Right atrium auricular region (tissue), 2 donors: ENCODE measurements around the gene DOC2B. TPM values are rescaled to one million over a fixed set of nuclear protein-coding genes. Genes with fewer than 3 reads are reported as not detected.
"Not testable (repeated sequence)": the region's sequence is repeated elsewhere in the genome, so short reads cannot be mapped to it uniquely, and the experiment has no call there.

ENCODE experiments used
- DNase-seq: peaks from one replicate; pipeline ENCODE4 v3.0.0-alpha.2; 2019; ENCODE audit warnings: low spot score
- H3K27ac ChIP-seq, 2 donors: fragments of 200-600 bp; sonication (generic); 1 replicate in 1 of 2; 2 replicates in 1 of 2; pipeline ENCODE4 v1.5.1; 2016 to 2019
- H3K27me3 ChIP-seq, 2 donors: fragments of 200-600 bp; sonication (generic); one replicate each; pipeline versions ENCODE4 v1.5.1 to v1.6.0; 2017 to 2019
- H3K36me3 ChIP-seq: fragments of 200-600 bp; sonication (generic); one replicate; pipeline ENCODE4 v1.5.1; 2016
- H3K4me1 ChIP-seq, 2 donors: fragments of 200-600 bp; sonication (generic); one replicate each; pipeline versions ENCODE4 v1.5.1 to v1.6.0; 2017 to 2019
- H3K4me3 ChIP-seq, 2 donors: fragments of 200-600 bp; sonication (generic); 1 replicate in 1 of 2; 2 replicates in 1 of 2; pipeline ENCODE4 v1.5.1; 2017 to 2019; ENCODE audit warnings: mild to moderate bottlenecking in 1 of 2, moderate library complexity in 1 of 2
- H3K9me3 ChIP-seq, 2 donors: fragments of 200-600 bp; sonication (generic); one replicate each; pipeline ENCODE4 v1.5.1; 2019
- CTCF ChIP-seq, 2 donors: fragments of 200-600 bp; sonication (generic); IDR thresholded peaks; one replicate each; pipeline ENCODE4 v1.5.1; 2019; ENCODE audit warnings: antibody characterized with exemption in 2 of 2
- total RNA-seq, 2 donors: library from RNA; depleted of rRNA; stranded (reverse); fragments of >200 nt; gene quantifications; one replicate each; pipeline ENCODE4 v1.1.0, GENCODE V29; 2016

Gene DOC2B
- total RNA-seq, 2 donors from 2014 or later, result 2.4 to 2.6 TPM

- DNase-seq, result no peak
- Histone ChIP-seq H3K27ac (no peak overlapping the region), H3K4me3 (no peak overlapping the region), H3K27me3 (no peaks in the 10 kb centered on the region), H3K36me3 (no peaks in the 10 kb centered on the region), H3K9me3 (no peaks in the 10 kb centered on the region), H3K4me1 (peaks cover 0 to 18% of the 10 kb centered on the region in 2 donors)
- no peak for TF ChIP-seq CTCF (IDR thresholded peaks at IDR 0.05)
Observed at GRCh38 chr17:227078-227945, 45.9 kb upstream of the DOC2B start.

GRCh38 chr17:226108-227077 lies 44.9 kb upstream of the DOC2B start:
- Histone ChIP-seq H3K4me3 (no peak overlapping the region), H3K27ac (no peak overlapping the region), H3K27me3 (no peaks in the 10 kb centered on the region), H3K4me1 (peaks cover 0 to 18% of the 10 kb centered on the region in 2 donors), H3K36me3 (no peaks in the 10 kb centered on the region), H3K9me3 (no peaks in the 10 kb centered on the region)
- no peak for TF ChIP-seq CTCF (IDR thresholded peaks at IDR 0.05)
- DNase-seq, result no peak

GRCh38 chr17:225551-225950 lies 44.1 kb upstream of the DOC2B start:
- no peaks in the 10 kb centered on the region for H3K27me3 ChIP-seq
- TF ChIP-seq CTCF (IDR thresholded peaks at IDR 0.05), result no peak
- no peak overlapping the region for H3K27ac ChIP-seq
- DNase-seq, result no peak
- H3K9me3 ChIP-seq, result no peaks in the 10 kb centered on the region
- peaks cover 0 to 18% of the 10 kb centered on the region in 2 donors for H3K4me1 ChIP-seq
- H3K36me3 ChIP-seq, result no peaks in the 10 kb centered on the region
- no peak overlapping the region for H3K4me3 ChIP-seq

- H3K4me1 ChIP-seq, result peaks cover 0 to 15% of the 10 kb centered on the region in 2 donors
- not testable (repeated sequence) for H3K36me3 ChIP-seq, H3K27me3 ChIP-seq, H3K27ac ChIP-seq, H3K4me3 ChIP-seq, DNase-seq, H3K9me3 ChIP-seq
Observed at GRCh38 chr17:224576-224975, 43.1 kb upstream of the DOC2B start.

GRCh38 chr17:223723-224471 lies 42.4 kb upstream of the DOC2B start:
- H3K4me1 ChIP-seq, result peaks cover 0 to 9% of the 10 kb centered on the region in 2 donors
- no peaks in the 10 kb centered on the region for H3K36me3 ChIP-seq
- DNase-seq, result no peak
- no peaks in the 10 kb centered on the region for H3K27me3 ChIP-seq
- no peaks in the 10 kb centered on the region for H3K9me3 ChIP-seq
- no peak overlapping the region for H3K27ac ChIP-seq
- no peak for TF ChIP-seq CTCF (IDR thresholded peaks at IDR 0.05)
- H3K4me3 ChIP-seq, result no peak overlapping the region
